GM12878 (cell line): Measurements from ENCODE around the gene ADAMTSL4. TPM values are rescaled to one million over a fixed set of nuclear protein-coding genes. Genes with fewer than 3 reads are reported as not detected.

ENCODE experiments used
- ATAC-seq: fragments of 200-7000 bp; cut with Tn5 transposase; 3 replicates; pipeline ENCODE4 v1.9.1; 2020; ENCODE audit warnings: mild to moderate bottlenecking, moderate library complexity
- BruUV-seq: library from RNA; stranded (reverse); fragments of 400-500 nt; replicated peaks from 2 replicates; lab custom pipeline; 2021; lab: Mats Ljungman, UMichigan
- CTCF ChIA-PET: fragments of 300-600 bp; sonication (Branson Sonifier 250); formaldehyde crosslinking; extraction: SDS; loops from one replicate; lab custom pipeline; 2021; ENCODE audit warnings: inconsistent platforms; lab: Yijun Ruan, JAX
- POLR2A ChIA-PET: fragments of 350-600 bp; formaldehyde crosslinking; extraction: SDS; loops from one replicate; lab custom pipeline; 2021; ENCODE audit warnings: inconsistent platforms; lab: Charles Lee
- RAD21 ChIA-PET: fragments of 300-600 bp; sonication (Branson Sonifier 250); formaldehyde crosslinking; loops from one replicate; lab custom pipeline; 2023; ENCODE audit warnings: antibody characterized with exemption; ENCODE audit not compliant: unreplicated experiment; lab: Charles Lee
- SMC1A ChIA-PET: fragments of 300-600 bp; sonication (Branson Sonifier 250); formaldehyde crosslinking; loops from one replicate; lab custom pipeline; 2023; ENCODE audit not compliant: unreplicated experiment, uncharacterized antibody; lab: Charles Lee
- DNase-seq: peaks from one replicate; pipeline ENCODE4 v3.0.0-alpha.2; 2011; ENCODE audit warnings: low read depth, low spot score
- FAIRE-seq: peaks from 3 replicates; lab custom pipeline; 2011; peaks lifted over from hg19 to GRCh38; lab: Jason Lieb, UNC
- H2AFZ ChIP-seq: 2 replicates; pipeline ENCODE4 v1.6.0; 2011; ENCODE audit warnings: low read depth, low read length, control low read depth; ENCODE audit not compliant: control insufficient read depth
- H3K27ac ChIP-seq: 2 replicates; pipeline ENCODE4 v1.5.1; 2011; ENCODE audit warnings: control low read depth; ENCODE audit not compliant: control insufficient read depth, insufficient read depth
- H3K27me3 ChIP-seq, 2 experiments: replicated peaks in 1 of 2; 2 replicates each; pipeline versions ENCODE4 v1.6.0 to v1.6.1; 2011; ENCODE audit warnings: low read length in 1 of 2; ENCODE audit not compliant: control insufficient read depth in 2 of 2, insufficient read depth in 2 of 2
- H3K36me3 ChIP-seq, 2 experiments: 2 replicates each; pipeline ENCODE4 v1.5.1; 2011; ENCODE audit warnings: low read length in 1 of 2; ENCODE audit not compliant: control insufficient read depth in 2 of 2, insufficient read depth in 2 of 2
- H3K4me1 ChIP-seq: 2 replicates; pipeline ENCODE4 v1.6.1; 2011; ENCODE audit warnings: mild to moderate bottlenecking, low read length, moderate library complexity, mixed read lengths; ENCODE audit not compliant: control insufficient read depth, insufficient read depth
- H3K4me2 ChIP-seq: 2 replicates; pipeline ENCODE4 v1.6.0; 2011; ENCODE audit warnings: control low read depth; ENCODE audit not compliant: control insufficient read depth, insufficient read depth
- H3K4me3 ChIP-seq: fragments of 200-600 bp; sonication (generic); 2 replicates; pipeline ENCODE4 v1.5.1; 2016
- H3K79me2 ChIP-seq: 2 replicates; pipeline ENCODE4 v1.6.0; 2011; ENCODE audit warnings: low read length; ENCODE audit not compliant: control insufficient read depth, insufficient read depth
- H3K9ac ChIP-seq: 2 replicates; pipeline ENCODE4 v1.8.0; 2011; ENCODE audit warnings: low read length, control low read depth, mixed read lengths; ENCODE audit not compliant: control insufficient read depth, insufficient read depth
- H3K9me3 ChIP-seq: replicated peaks from 3 replicates; pipeline ENCODE4 v1.5.1; 2011; ENCODE audit warnings: mild to moderate bottlenecking, low read length; ENCODE audit not compliant: control insufficient read depth, insufficient read depth
- H4K20me1 ChIP-seq: 2 replicates; pipeline ENCODE4 v1.6.0; 2011; ENCODE audit not compliant: control insufficient read depth, insufficient read depth
- BACH1 ChIP-seq: fragments of 450-650 bp; IDR thresholded peaks from 2 replicates; pipeline ENCODE4 v1.6.1; 2017; ENCODE audit warnings: mild to moderate bottlenecking, borderline replicate concordance
- CUX1 ChIP-seq: IDR thresholded peaks from 2 replicates; pipeline ENCODE4 v1.6.1; 2012; ENCODE audit warnings: improper control_type of control experiment, low read depth, low read length; ENCODE audit not compliant: insufficient replicate concordance
- DPF2 ChIP-seq: fragments of 450-650 bp; IDR thresholded peaks from 2 replicates; pipeline ENCODE4 v1.6.1; 2017; ENCODE audit warnings: mild to moderate bottlenecking
- FOS ChIP-seq: IDR thresholded peaks from 3 replicates; pipeline ENCODE4 v1.6.1; 2011; ENCODE audit warnings: borderline replicate concordance; ENCODE audit not compliant: insufficient read length; ENCODE audit errors: extremely low read depth
- HSF1 ChIP-seq: fragments of 150-350 bp; IDR thresholded peaks from 2 replicates; pipeline ENCODE4 v1.6.1; 2014; ENCODE audit warnings: mild to moderate bottlenecking, low read depth, low read length
- IRF4 ChIP-seq: IDR thresholded peaks from 2 replicates; pipeline ENCODE4 v1.6.1; 2011; ENCODE audit warnings: low read depth, low read length
- MTA2 ChIP-seq: fragments of 450-650 bp; IDR thresholded peaks from 2 replicates; pipeline ENCODE4 v1.6.1; 2016; ENCODE audit warnings: low read depth, mild to moderate bottlenecking, moderate library complexity
- NFYA ChIP-seq: IDR thresholded peaks from 2 replicates; pipeline ENCODE4 v1.6.1; 2011; ENCODE audit warnings: low read depth, mild to moderate bottlenecking, low read length, improper control_type of control experiment, borderline replicate concordance
- PBX3 ChIP-seq: IDR thresholded peaks from 2 replicates; pipeline ENCODE4 v1.6.1; 2011; ENCODE audit warnings: mild to moderate bottlenecking, low read depth, low read length, moderate library complexity; ENCODE audit not compliant: insufficient replicate concordance
- POLR2A ChIP-seq: IDR thresholded peaks from 2 replicates; pipeline ENCODE4 v1.6.1; 2011; ENCODE audit warnings: low read depth, mild to moderate bottlenecking, low read length
- RAD51 ChIP-seq: fragments of 450-650 bp; IDR thresholded peaks from 2 replicates; pipeline ENCODE4 v1.6.1; 2016; ENCODE audit warnings: moderate library complexity, mild to moderate bottlenecking, inconsistent platforms
- SIN3A ChIP-seq: IDR thresholded peaks from 2 replicates; pipeline ENCODE4 v1.6.1; 2012; ENCODE audit warnings: low read depth, low read length, improper control_type of control experiment
- SPI1 ChIP-seq: IDR thresholded peaks from 2 replicates; pipeline ENCODE4 v1.6.1; 2011; ENCODE audit warnings: low read depth, mild to moderate bottlenecking, low read length, moderate library complexity, borderline replicate concordance; ENCODE audit not compliant: insufficient read depth
- USF1 ChIP-seq: IDR thresholded peaks from 2 replicates; pipeline ENCODE4 v1.6.1; 2011; ENCODE audit warnings: borderline replicate concordance, low read depth, mild to moderate bottlenecking, moderate library complexity, mixed read lengths, low read length; ENCODE audit not compliant: insufficient read depth; ENCODE audit errors: extremely low read length
- YY1 ChIP-seq: IDR thresholded peaks from 2 replicates; pipeline ENCODE4 v1.6.1; 2011; ENCODE audit warnings: low read depth, mild to moderate bottlenecking, low read length
- WGBS: methylation state at CpG from one replicate; pipeline ENCODE4 v1.1.6; 2016; ENCODE audit warnings: low lambda C conversion rate; ENCODE audit not compliant: insufficient replicate concordance, insufficient coverage; ENCODE audit errors: missing lambda C conversion rate; 5-methylcytosine and 5-hydroxymethylcytosine counted together
- in situ Hi-C: fragments of 300-500 bp; cut with MboI; formaldehyde crosslinking; loops from 9 replicates; pipeline ENCODE4 v1.14.3; 2018; ENCODE audit warnings: mixed read lengths
- intact Hi-C: fragments of 100-400 bp; cut with micrococcal nuclease; formaldehyde crosslinking; loops from one replicate; pipeline ENCODE4 v1.14.2; 2022; ENCODE audit not compliant: unreplicated experiment
- polyA plus RNA-seq, 11 experiments: library from polyadenylated mRNA; depleted of rRNA in 4 of 11; unstranded in 6 of 11; stranded (reverse) in 5 of 11; fragments of >200 nt; fragmentation: Nextera tagmentation in 4 of 11; fragmentation: Illumina TruSeq in 1 of 11; extraction: Ambion mirVana in 4 of 11; extraction: Trizol in 1 of 11; gene quantifications; 1 replicate in 1 of 11; 2 replicates in 10 of 11; pipeline versions ENCODE4 v1.2.1 to v1.2.3, GENCODE V29; 2011 to 2016; ENCODE audit warnings: inconsistent platforms in 2 of 11, missing spikeins in 2 of 11, low read depth in 1 of 11
- total RNA-seq, 4 experiments: library from RNA; depleted of rRNA in 3 of 4; stranded (reverse); fragments of >200 nt in 3 of 4; fragmentation: Illumina TruSeq in 1 of 4; extraction: Trizol in 1 of 4; gene quantifications; 2 replicates each; pipeline versions ENCODE4 v1.2.1 to v1.2.3, GENCODE V29; 2013 to 2021

Gene ADAMTSL4
- total and polyA plus RNA-seq, 10 of the 15 experiments (the other 5 are each of a cell fraction or from before 2014, with no cell fraction given): 0.04 to 0.15 (median 0.05) TPM; not detected in 5

GRCh38 chr1:150543500-150544143 lies 5.6 kb upstream of the ADAMTSL4 start:
- H3K79me2 ChIP-seq: no peaks in the 10 kb centered on the region
- H3K4me1 ChIP-seq: peaks cover 1% of the 10 kb centered on the region; the same call in 1 of the 2 replicates
- no peak overlapping the region for H3K4me3 ChIP-seq
- H3K9ac ChIP-seq: no peak overlapping the region
- RAD21 ChIA-PET: interaction anchor here (0.6 to 1.1 kb wide), 2 partner anchors 17 to 42 kb away, joined by 3 to 4 read pairs; no protein-coding TSS in a partner anchor
- intact Hi-C loops (no loop called here), in situ Hi-C loops (no loop called here)
- no peak overlapping the region for H3K27ac ChIP-seq
- POLR2A ChIA-PET: no interaction called here
- DNase-seq (no peak), FAIRE-seq (no peak), ATAC-seq (no peak)
- no peak overlapping the region for H2AFZ ChIP-seq
- SMC1A ChIA-PET: interaction anchor here (0.7 to 1.0 kb wide), 2 partner anchors 17 to 293 kb away, joined by 3 read pairs; no protein-coding TSS in a partner anchor
- no peak overlapping the region for H3K4me2 ChIP-seq
- no peaks in the 10 kb centered on the region for H4K20me1 ChIP-seq
- WGBS: 76% methylated on average over 13 of the region's 13 CpGs
- CTCF ChIA-PET: interaction anchor here (4.9 kb wide), 1 partner anchor 11 kb away, joined by 20 read pairs; no protein-coding TSS in a partner anchor
- H3K9me3 ChIP-seq: no peaks in the 10 kb centered on the region
- no peaks in the 10 kb centered on the region for H3K27me3 ChIP-seq
- BruUV-seq: no TSS peak
- H3K36me3 ChIP-seq: no peaks in the 10 kb centered on the region
- TF ChIP-seq MTA2 (no peak), IRF4 (no peak), SIN3A (no peak), DPF2 (no peak), POLR2A (no peak), HSF1 (no peak), USF1 (no peak), CUX1 (no peak), PBX3 (no peak), SPI1 (no peak), NFYA (no peak), BACH1 (no peak), YY1 (no peak), RAD51 (no peak), FOS (no peak)
